Neural cell (in vitro differentiated cells): ENCODE measurements around the gene PPARGC1A. TPM values are rescaled to one million over a fixed set of nuclear protein-coding genes. Genes with fewer than 3 reads are reported as not detected.

Experiments
- H2AFZ ChIP-seq: fragments of 200-600, 300-800 bp; sonication (generic), shearing (Covaris generic); 2 replicates; pipeline ENCODE4 v1.6.0; 2014; ENCODE audit warnings: low read depth, mild to moderate bottlenecking, antibody characterized with exemption, low read length, moderate library complexity
- H3F3A ChIP-seq: fragments of 200-600 bp; shearing (Covaris generic); 2 replicates; pipeline ENCODE4 v1.6.1; 2016; ENCODE audit warnings: mild to moderate bottlenecking, moderate library complexity, mixed read lengths, antibody characterized with exemption, low read length; ENCODE audit not compliant: insufficient read depth, poor library complexity, severe bottlenecking
- H3K27ac ChIP-seq: fragments of 200-600, 300-800 bp; sonication (generic), shearing (Covaris generic); 2 replicates; pipeline ENCODE4 v1.5.1; 2014; ENCODE audit warnings: mild to moderate bottlenecking, low read length, moderate library complexity
- H3K27me3 ChIP-seq: fragments of 300-800, 200-600 bp; sonication (generic), shearing (Covaris generic); 2 replicates; pipeline ENCODE4 v1.6.0; 2014; ENCODE audit warnings: mild to moderate bottlenecking, low read depth, low read length, moderate library complexity; ENCODE audit not compliant: insufficient read depth
- H3K36me3 ChIP-seq: fragments of 300-800, 200-600 bp; sonication (generic), shearing (Covaris generic); 2 replicates; pipeline ENCODE4 v1.5.1; 2014; ENCODE audit warnings: mild to moderate bottlenecking, antibody characterized with exemption, low read length, moderate library complexity; ENCODE audit not compliant: insufficient read depth
- H3K4me2 ChIP-seq: fragments of 300-800, 200-600 bp; sonication (generic), shearing (Covaris generic); 2 replicates; pipeline ENCODE4 v1.6.0; 2014; ENCODE audit warnings: mild to moderate bottlenecking, low read length
- H3K4me3 ChIP-seq: fragments of 300-800, 200-600 bp; sonication (generic), shearing (Covaris generic); 2 replicates; pipeline ENCODE4 v1.5.1; 2014; ENCODE audit warnings: mild to moderate bottlenecking, low read length, moderate library complexity
- H3K79me2 ChIP-seq: fragments of 200-600 bp; shearing (Covaris generic); replicated peaks from 2 replicates; pipeline ENCODE4 v1.6.0; 2014; ENCODE audit warnings: mild to moderate bottlenecking, low read length, moderate library complexity; ENCODE audit not compliant: insufficient read depth
- H3K9ac ChIP-seq: fragments of 300-800, 200-600 bp; sonication (generic), shearing (Covaris generic); 2 replicates; pipeline ENCODE4 v1.6.1; 2016; ENCODE audit warnings: mild to moderate bottlenecking, low read length, mixed read lengths
- H3K9me2 ChIP-seq: fragments of 200-600 bp; shearing (Covaris generic); 2 replicates; pipeline ENCODE4 v1.6.1; 2016; ENCODE audit warnings: mild to moderate bottlenecking, low read length, mixed read lengths; ENCODE audit not compliant: insufficient read depth
- H3K9me3 ChIP-seq: fragments of 200-600, 300-800 bp; sonication (generic), shearing (Covaris generic); 2 replicates; pipeline ENCODE4 v1.6.1; 2016; ENCODE audit warnings: mild to moderate bottlenecking, mixed run types, low read length, moderate library complexity, mixed read lengths
- H4K20me1 ChIP-seq: fragments of 200-600 bp; shearing (Covaris generic); 2 replicates; pipeline ENCODE4 v1.6.1; 2016; ENCODE audit warnings: mild to moderate bottlenecking, mixed run types; ENCODE audit not compliant: insufficient read depth
- EP300 ChIP-seq: fragments of 450-650 bp; conservative IDR thresholded peaks from 2 replicates; pipeline ENCODE4 v1.6.1; 2014; ENCODE audit warnings: antibody characterized with exemption, mild to moderate bottlenecking, moderate library complexity; ENCODE audit not compliant: poor library complexity, severe bottlenecking
- EZH2 ChIP-seq: fragments of 200-600, 300-800 bp; shearing (Covaris generic), sonication (generic); IDR thresholded peaks from 2 replicates; pipeline ENCODE4 v1.6.1; 2014; ENCODE audit warnings: antibody characterized with exemption, low read length, borderline replicate concordance, mild to moderate bottlenecking; ENCODE audit not compliant: insufficient read depth, poor library complexity, severe bottlenecking
- MXI1 ChIP-seq: fragments of 450-650 bp; conservative IDR thresholded peaks from 2 replicates; pipeline ENCODE4 v1.6.1; 2014; ENCODE audit warnings: antibody characterized with exemption, mild to moderate bottlenecking; ENCODE audit not compliant: poor library complexity, severe bottlenecking
- POLR2AphosphoS5 ChIP-seq: IDR thresholded peaks from 2 replicates; pipeline ENCODE4 v1.6.1; 2012
- RAD21 ChIP-seq: fragments of 450-650 bp; conservative IDR thresholded peaks from 2 replicates; pipeline ENCODE4 v1.6.1; 2014; ENCODE audit warnings: antibody characterized with exemption, mild to moderate bottlenecking, moderate library complexity
- SMC3 ChIP-seq: fragments of 450-650 bp; conservative IDR thresholded peaks from 2 replicates; pipeline ENCODE4 v1.6.1; 2014; ENCODE audit warnings: antibody characterized with exemption, mild to moderate bottlenecking, moderate library complexity; ENCODE audit not compliant: poor library complexity
- TAF1 ChIP-seq: IDR thresholded peaks from 2 replicates; pipeline ENCODE4 v1.6.1; 2012; ENCODE audit warnings: low read depth
- polyA plus RNA-seq: library from polyadenylated mRNA; depleted of rRNA; stranded (reverse); fragments of >200 nt; gene quantifications from 2 replicates; pipeline ENCODE4 v1.2.3, GENCODE V29; 2014
- TF ChIP-seq, protein P1 (sequence below): IDR thresholded peaks from 2 replicates; pipeline ENCODE4 v1.6.1; 2012; ENCODE audit warnings: borderline replicate concordance
- TF ChIP-seq, protein P2 (sequence below): fragments of 450-650 bp; IDR thresholded peaks from 2 replicates; pipeline ENCODE4 v1.5.1; 2014; ENCODE audit warnings: antibody characterized with exemption, mild to moderate bottlenecking, moderate library complexity; ENCODE audit not compliant: poor library complexity, severe bottlenecking

PPARGC1A gene
- polyA plus RNA-seq, 1 donor from 2014 or later = 7.2 TPM

DNA sequence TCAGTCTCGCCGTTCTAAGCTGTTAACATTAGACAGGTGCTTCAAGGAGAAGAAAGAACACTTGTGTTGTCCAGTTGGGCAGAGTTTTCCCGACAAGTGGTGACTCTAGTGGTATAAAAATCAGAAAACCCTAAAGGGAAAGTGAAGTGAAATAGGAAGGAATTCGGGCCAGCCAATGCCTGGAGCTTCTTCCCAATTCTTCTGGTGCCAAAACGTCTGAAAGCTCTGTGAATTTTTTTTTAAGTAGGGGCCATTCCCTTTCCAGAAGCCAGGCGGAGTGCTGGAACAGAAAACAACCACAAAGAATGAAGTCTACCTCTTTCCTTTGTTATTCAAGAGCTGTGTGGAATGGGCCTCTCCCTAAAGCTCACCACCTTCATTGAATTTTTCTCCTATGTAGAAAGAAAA lies 43.1 kb upstream of the PPARGC1A start (continued):
- TF ChIP-seq, protein P1, sequence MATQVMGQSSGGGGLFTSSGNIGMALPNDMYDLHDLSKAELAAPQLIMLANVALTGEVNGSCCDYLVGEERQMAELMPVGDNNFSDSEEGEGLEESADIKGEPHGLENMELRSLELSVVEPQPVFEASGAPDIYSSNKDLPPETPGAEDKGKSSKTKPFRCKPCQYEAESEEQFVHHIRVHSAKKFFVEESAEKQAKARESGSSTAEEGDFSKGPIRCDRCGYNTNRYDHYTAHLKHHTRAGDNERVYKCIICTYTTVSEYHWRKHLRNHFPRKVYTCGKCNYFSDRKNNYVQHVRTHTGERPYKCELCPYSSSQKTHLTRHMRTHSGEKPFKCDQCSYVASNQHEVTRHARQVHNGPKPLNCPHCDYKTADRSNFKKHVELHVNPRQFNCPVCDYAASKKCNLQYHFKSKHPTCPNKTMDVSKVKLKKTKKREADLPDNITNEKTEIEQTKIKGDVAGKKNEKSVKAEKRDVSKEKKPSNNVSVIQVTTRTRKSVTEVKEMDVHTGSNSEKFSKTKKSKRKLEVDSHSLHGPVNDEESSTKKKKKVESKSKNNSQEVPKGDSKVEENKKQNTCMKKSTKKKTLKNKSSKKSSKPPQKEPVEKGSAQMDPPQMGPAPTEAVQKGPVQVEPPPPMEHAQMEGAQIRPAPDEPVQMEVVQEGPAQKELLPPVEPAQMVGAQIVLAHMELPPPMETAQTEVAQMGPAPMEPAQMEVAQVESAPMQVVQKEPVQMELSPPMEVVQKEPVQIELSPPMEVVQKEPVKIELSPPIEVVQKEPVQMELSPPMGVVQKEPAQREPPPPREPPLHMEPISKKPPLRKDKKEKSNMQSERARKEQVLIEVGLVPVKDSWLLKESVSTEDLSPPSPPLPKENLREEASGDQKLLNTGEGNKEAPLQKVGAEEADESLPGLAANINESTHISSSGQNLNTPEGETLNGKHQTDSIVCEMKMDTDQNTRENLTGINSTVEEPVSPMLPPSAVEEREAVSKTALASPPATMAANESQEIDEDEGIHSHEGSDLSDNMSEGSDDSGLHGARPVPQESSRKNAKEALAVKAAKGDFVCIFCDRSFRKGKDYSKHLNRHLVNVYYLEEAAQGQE = no peak
- no peak for TF ChIP-seq SMC3

DNA sequence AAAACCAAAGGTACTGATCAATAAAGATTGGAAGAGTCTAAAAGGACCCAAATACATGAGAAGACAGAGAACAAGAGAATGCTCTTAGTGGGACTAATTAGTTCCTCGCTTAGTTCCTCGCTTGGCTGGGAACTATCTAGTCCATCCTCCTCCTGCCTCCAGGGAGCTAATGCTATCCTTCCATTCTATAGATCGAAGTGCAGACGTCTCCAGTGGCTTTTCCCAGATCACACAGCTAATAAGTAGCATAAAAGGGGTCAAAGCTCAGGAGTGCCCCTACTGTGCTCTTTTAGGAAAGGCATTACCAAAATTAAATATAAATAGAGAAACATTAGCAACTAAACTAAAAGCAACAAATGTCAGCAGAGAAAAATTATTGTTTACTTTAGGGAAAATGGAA lies 42.3 kb upstream of the PPARGC1A start:
- Histone ChIP-seq H2AFZ (no peak overlapping the region), H3K4me2 (no peak overlapping the region), H4K20me1 (no peaks in the 10 kb centered on the region), H3K4me3 (no peak overlapping the region), H3K27me3 (no peaks in the 10 kb centered on the region), H3K9me3 (no peaks in the 10 kb centered on the region), H3K27ac (no peak overlapping the region), H3K9me2 (no peaks in the 10 kb centered on the region), H3K36me3 (no peaks in the 10 kb centered on the region), H3F3A (no peaks in the 10 kb centered on the region), H3K79me2 (no peaks in the 10 kb centered on the region), H3K9ac (no peak overlapping the region)
- no peak for TF ChIP-seq RAD21
- no peak for TF ChIP-seq MXI1
- TF ChIP-seq EZH2 = no peak
- no peak for TF ChIP-seq TAF1
- TF ChIP-seq EP300 = no peak
- TF ChIP-seq, protein P1 = no peak
- TF ChIP-seq SMC3 = no peak
- TF ChIP-seq POLR2AphosphoS5 = no peak
- TF ChIP-seq, protein P2, sequence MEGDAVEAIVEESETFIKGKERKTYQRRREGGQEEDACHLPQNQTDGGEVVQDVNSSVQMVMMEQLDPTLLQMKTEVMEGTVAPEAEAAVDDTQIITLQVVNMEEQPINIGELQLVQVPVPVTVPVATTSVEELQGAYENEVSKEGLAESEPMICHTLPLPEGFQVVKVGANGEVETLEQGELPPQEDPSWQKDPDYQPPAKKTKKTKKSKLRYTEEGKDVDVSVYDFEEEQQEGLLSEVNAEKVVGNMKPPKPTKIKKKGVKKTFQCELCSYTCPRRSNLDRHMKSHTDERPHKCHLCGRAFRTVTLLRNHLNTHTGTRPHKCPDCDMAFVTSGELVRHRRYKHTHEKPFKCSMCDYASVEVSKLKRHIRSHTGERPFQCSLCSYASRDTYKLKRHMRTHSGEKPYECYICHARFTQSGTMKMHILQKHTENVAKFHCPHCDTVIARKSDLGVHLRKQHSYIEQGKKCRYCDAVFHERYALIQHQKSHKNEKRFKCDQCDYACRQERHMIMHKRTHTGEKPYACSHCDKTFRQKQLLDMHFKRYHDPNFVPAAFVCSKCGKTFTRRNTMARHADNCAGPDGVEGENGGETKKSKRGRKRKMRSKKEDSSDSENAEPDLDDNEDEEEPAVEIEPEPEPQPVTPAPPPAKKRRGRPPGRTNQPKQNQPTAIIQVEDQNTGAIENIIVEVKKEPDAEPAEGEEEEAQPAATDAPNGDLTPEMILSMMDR = no peak
